Prostate gland (tissue), 2 donors: ENCODE data around the gene FLNC. TPM values are rescaled to one million over a fixed set of nuclear protein-coding genes. Genes with fewer than 3 reads are reported as not detected.

Source experiments
- DNase-seq: peaks from one replicate; pipeline ENCODE4 v3.0.0-alpha.2; 2019; ENCODE audit warnings: low spot score
- H3K27ac ChIP-seq, 2 donors: fragments of 200-600 bp; sonication (generic); 2 replicates each; pipeline ENCODE4 v1.5.1; 2017 to 2019
- H3K27me3 ChIP-seq: fragments of 200-600 bp; sonication (generic); replicated peaks from 2 replicates; pipeline ENCODE4 v1.5.1; 2019; ENCODE audit not compliant: insufficient read depth
- H3K36me3 ChIP-seq, 2 donors: fragments of 200-600 bp; sonication (generic); 1 replicate in 1 of 2; 2 replicates in 1 of 2; pipeline versions ENCODE4 v1.5.1 to v1.8.1; 2017 to 2019
- H3K4me1 ChIP-seq: fragments of 200-600 bp; sonication (generic); replicated peaks from 2 replicates; pipeline ENCODE4 v1.5.1; 2019
- H3K4me3 ChIP-seq, 2 donors: fragments of 200-600 bp; sonication (generic); 2 replicates each; pipeline ENCODE4 v1.5.1; 2017 to 2019
- H3K9me3 ChIP-seq: fragments of 200-600 bp; sonication (generic); 2 replicates; pipeline ENCODE4 v1.5.1; 2017
- POLR2A ChIP-seq: fragments of 450-650 bp; IDR thresholded peaks from one replicate; pipeline ENCODE4 v1.6.1; 2016; ENCODE audit warnings: antibody characterized with exemption, mild to moderate bottlenecking
- POLR2AphosphoS5 ChIP-seq: sonication (generic); formaldehyde crosslinking; IDR thresholded peaks from one replicate; pipeline ENCODE4 v1.6.1; 2017; ENCODE audit warnings: antibody characterized with exemption
- WGBS: methylation state at CpG from one replicate; pipeline ENCODE4 v1.1.5; 2018; 5-methylcytosine and 5-hydroxymethylcytosine counted together
- intact Hi-C: fragments of 100-400 bp; cut with DNase I; formaldehyde crosslinking; loops from one replicate; pipeline ENCODE4 v1.14.2; 2022
- total RNA-seq, 2 donors: library from RNA; depleted of rRNA; stranded (reverse); fragments of >200 nt; gene quantifications; one replicate each; pipeline ENCODE4 v1.1.0, GENCODE V29; 2016
- TF ChIP-seq, protein P1 (sequence below), 4 experiments: fragments of 200-600 bp in 2 of 4; fragments of 450-650 bp in 2 of 4; sonication (generic) in 2 of 4; IDR thresholded peaks; 1 replicate in 3 of 4; 2 replicates in 1 of 4; pipeline ENCODE4 v1.5.1; 2016 to 2019; ENCODE audit warnings: antibody characterized with exemption in 4 of 4, mild to moderate bottlenecking in 2 of 4, moderate library complexity in 2 of 4

The FLNC gene
- total RNA-seq, 2 donors from 2014 or later: 104 to 150 TPM

- no peaks in the 10 kb centered on the region for H3K36me3 ChIP-seq
- intact Hi-C loops: no loop called here
- H3K4me1 ChIP-seq: no peaks in the 10 kb centered on the region
- H3K9me3 ChIP-seq: no peaks in the 10 kb centered on the region
- 87% methylated on average over 19 of the region's 19 CpGs for WGBS
- no peak for TF ChIP-seq POLR2A
- no peak for TF ChIP-seq POLR2AphosphoS5
- TF ChIP-seq, protein P1, sequence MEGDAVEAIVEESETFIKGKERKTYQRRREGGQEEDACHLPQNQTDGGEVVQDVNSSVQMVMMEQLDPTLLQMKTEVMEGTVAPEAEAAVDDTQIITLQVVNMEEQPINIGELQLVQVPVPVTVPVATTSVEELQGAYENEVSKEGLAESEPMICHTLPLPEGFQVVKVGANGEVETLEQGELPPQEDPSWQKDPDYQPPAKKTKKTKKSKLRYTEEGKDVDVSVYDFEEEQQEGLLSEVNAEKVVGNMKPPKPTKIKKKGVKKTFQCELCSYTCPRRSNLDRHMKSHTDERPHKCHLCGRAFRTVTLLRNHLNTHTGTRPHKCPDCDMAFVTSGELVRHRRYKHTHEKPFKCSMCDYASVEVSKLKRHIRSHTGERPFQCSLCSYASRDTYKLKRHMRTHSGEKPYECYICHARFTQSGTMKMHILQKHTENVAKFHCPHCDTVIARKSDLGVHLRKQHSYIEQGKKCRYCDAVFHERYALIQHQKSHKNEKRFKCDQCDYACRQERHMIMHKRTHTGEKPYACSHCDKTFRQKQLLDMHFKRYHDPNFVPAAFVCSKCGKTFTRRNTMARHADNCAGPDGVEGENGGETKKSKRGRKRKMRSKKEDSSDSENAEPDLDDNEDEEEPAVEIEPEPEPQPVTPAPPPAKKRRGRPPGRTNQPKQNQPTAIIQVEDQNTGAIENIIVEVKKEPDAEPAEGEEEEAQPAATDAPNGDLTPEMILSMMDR (IDR thresholded peaks at IDR 0.05): no peak
- no peak for DNase-seq
- no peak overlapping the region for H3K27ac ChIP-seq
- H3K27me3 ChIP-seq: peaks cover 3% of the 10 kb centered on the region
- no peak overlapping the region for H3K4me3 ChIP-seq
Observed at GRCh38 chr7:128906766-128907559, 76.8 kb downstream of the FLNC start.

Other genes with a start within 250 kb of the FLNC start
- gene GARIN1A, start 158.1 kb upstream of the FLNC start, total RNA-seq: 1 to 10 TPM in 1 of 2 donors, under 1 TPM in 1; 0.18 to 4.5 TPM
- gene CALU, start 91.0 kb upstream of the FLNC start, total RNA-seq: 10 to 100 TPM; 76.2 to 87.8 TPM
- not detected for gene OPN1SW, start 54.6 kb upstream of the FLNC start, total RNA-seq
- 10 to 100 TPM; 11.7 to 61.2 TPM for gene CCDC136, start 38.4 kb upstream of the FLNC start, total RNA-seq
- gene ATP6V1F, start 32.5 kb downstream of the FLNC start, total RNA-seq: 100 to 1,000 TPM; 116 to 118 TPM
- gene KCP, start 80.3 kb downstream of the FLNC start, total RNA-seq: under 1 TPM in 1 of 2 donors, not detected in 1; 0.45 TPM
- gene IRF5, start 107.5 kb downstream of the FLNC start, total RNA-seq: 10 to 100 TPM in 1 of 2 donors, 1 to 10 TPM in 1; 6.0 to 10.6 TPM
- gene TNPO3, start 224.7 kb downstream of the FLNC start, total RNA-seq: 10 to 100 TPM; 32.2 to 42.3 TPM